ENCODE measurements around the gene UBR4. TPM values are rescaled to one million over a fixed set of nuclear protein-coding genes. Genes with fewer than 3 reads are reported as not detected.

Gene UBR4
- total RNA-seq, 2 experiments from 2014 or later, result 133 TPM

DNA sequence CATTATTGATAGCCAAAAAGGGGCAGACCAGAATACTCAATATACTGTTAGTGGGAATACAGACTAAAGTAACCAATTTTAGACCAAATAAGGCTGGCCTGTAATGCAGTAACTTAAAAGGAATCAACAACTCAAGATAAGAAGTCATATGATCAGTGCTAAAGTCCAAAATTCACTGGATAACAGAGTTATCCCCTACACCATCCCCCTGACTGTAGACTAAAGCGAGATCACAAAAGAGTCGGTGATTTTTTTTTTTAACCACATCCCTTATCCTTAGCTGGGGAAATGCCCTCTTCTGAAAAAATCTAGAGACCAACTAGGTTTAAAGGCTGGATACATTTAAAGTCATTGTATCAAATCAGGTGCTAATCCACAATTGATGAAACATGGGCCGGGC is 7.7 kb downstream of the UBR4 start:
- Mint-ChIP-seq H3K9me3 (no peaks in the 10 kb centered on the region), H3K27ac (peak overlapping the region; percentile 46), H3K36me3 (ENCODE audit: low read depth) (peaks cover 51% of the 10 kb centered on the region), H3K27me3 (no peaks in the 10 kb centered on the region), H3K4me3 (no peak overlapping the region), H3K4me1 (ENCODE audit: low read depth) (peaks cover 49% of the 10 kb centered on the region)
- intact Hi-C loops (cut with micrococcal nuclease), result no loop called here
- peak; percentile 48 for ATAC-seq
- TF ChIP-seq, protein P1, sequence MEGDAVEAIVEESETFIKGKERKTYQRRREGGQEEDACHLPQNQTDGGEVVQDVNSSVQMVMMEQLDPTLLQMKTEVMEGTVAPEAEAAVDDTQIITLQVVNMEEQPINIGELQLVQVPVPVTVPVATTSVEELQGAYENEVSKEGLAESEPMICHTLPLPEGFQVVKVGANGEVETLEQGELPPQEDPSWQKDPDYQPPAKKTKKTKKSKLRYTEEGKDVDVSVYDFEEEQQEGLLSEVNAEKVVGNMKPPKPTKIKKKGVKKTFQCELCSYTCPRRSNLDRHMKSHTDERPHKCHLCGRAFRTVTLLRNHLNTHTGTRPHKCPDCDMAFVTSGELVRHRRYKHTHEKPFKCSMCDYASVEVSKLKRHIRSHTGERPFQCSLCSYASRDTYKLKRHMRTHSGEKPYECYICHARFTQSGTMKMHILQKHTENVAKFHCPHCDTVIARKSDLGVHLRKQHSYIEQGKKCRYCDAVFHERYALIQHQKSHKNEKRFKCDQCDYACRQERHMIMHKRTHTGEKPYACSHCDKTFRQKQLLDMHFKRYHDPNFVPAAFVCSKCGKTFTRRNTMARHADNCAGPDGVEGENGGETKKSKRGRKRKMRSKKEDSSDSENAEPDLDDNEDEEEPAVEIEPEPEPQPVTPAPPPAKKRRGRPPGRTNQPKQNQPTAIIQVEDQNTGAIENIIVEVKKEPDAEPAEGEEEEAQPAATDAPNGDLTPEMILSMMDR (IDR thresholded peaks at IDR 0.05), result no peak
- ChIA-PET CTCF (interaction anchor here (1.7 to 2.3 kb wide), 2 partner anchors 22 to 38 kb away, joined by 6 to 7 read pairs; no protein-coding TSS in a partner anchor), POLR2A (interaction anchor here (0.6 to 1.0 kb wide), 3 partner anchors 8 to 13 kb away, joined by 3 to 4 read pairs (median 3); partner anchors contain the start of gene UBR4)
- no peak for DNase-seq

DNA sequence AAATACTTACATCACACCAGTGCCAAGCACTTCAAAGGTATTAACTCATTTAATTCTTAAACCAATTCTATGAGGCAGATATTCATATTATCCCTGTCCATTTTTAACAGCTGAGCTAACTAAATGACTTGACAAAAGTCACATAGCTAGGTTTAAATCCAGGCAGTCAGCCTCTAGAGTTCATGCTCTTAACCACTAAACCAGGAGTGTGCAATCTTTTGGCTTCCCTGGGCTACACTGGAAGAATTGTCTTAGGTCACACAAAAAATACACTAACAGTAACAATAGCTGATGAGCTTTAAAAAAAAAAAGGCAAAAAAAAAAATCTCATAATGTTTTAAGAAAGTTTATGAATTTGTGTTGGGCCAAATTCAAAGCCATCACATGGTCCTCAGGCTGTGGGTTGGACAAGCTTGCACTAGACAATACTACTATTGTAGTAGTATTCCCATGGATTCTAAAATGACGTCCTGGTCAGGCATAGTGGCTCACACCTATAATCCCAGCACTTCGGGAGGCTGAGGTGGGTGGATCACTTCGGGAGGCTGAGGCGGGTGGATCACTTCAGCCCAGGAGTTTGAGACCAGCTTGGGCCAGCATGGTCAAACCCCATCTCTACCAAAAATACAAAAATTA is 10.0 kb downstream of the UBR4 start:
- TF ChIP-seq, protein P1 (IDR thresholded peaks at IDR 0.05), result no peak
- ChIA-PET POLR2A (interaction anchor here (0.7 to 1.5 kb wide), 2 partner anchors 9 to 10 kb away, joined by 4 to 5 read pairs; no protein-coding TSS in a partner anchor), CTCF (interaction anchor here (0.7 to 1.3 kb wide), 4 partner anchors 19 to 459 kb away, joined by 3 to 5 read pairs (median 4); no protein-coding TSS in a partner anchor)
- Mint-ChIP-seq H3K4me1 (ENCODE audit: low read depth) (peaks cover 29% of the 10 kb centered on the region), H3K27ac (no peak overlapping the region), H3K36me3 (ENCODE audit: low read depth) (peaks cover 57% of the 10 kb centered on the region), H3K9me3 (no peaks in the 10 kb centered on the region), H3K27me3 (no peaks in the 10 kb centered on the region), H3K4me3 (no peak overlapping the region)
- intact Hi-C loops (cut with micrococcal nuclease), result no loop called here
- no peak for DNase-seq
- ATAC-seq, result no peak

- Mint-ChIP-seq H3K4me1 (ENCODE audit: low read depth) (peaks cover 23% of the 10 kb centered on the region), H3K4me3 (no peak overlapping the region), H3K27ac (no peak overlapping the region), H3K36me3 (ENCODE audit: low read depth) (peaks cover 53% of the 10 kb centered on the region), H3K9me3 (no peaks in the 10 kb centered on the region), H3K27me3 (no peaks in the 10 kb centered on the region)
- intact Hi-C loops (cut with micrococcal nuclease), result no loop called here
- TF ChIP-seq, protein P1 (IDR thresholded peaks at IDR 0.05), result no peak
- ChIA-PET POLR2A (interaction anchor here (2.7 kb wide), 1 partner anchor 11 kb away, joined by 13 read pairs; the partner anchor contains the start of gene UBR4), CTCF (interaction anchor here (0.6 to 2.0 kb wide), 5 partner anchors 16 to 454 kb away, joined by 3 to 6 read pairs (median 4); no protein-coding TSS in a partner anchor)
- ATAC-seq (no peak), DNase-seq (no peak)
These were observed 10.6 kb downstream of the UBR4 start for GRCh38 chr1:19199329-19199968.

DNA sequence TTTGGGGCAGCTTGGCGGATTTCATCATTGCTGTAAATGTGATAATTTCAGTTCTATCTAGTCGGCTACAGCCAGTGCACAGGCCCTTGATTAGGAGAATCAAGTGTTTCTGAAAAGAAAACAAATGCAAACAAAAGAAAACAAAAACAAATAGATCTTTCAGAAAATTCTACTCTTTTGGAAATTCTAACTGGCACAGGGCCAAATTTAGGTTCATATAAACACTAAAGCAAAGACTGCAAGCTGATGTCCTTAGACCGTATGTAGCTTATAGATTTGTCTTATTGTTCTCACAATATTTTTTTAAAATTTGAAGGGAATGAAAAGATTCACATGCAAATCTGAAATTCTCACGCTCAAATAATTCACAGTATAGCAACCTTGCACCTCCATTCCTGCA is 11.2 kb downstream of the UBR4 start:
- peaks cover 19% of the 10 kb centered on the region for H3K4me1 Mint-ChIP-seq (ENCODE audit: low read depth)
- ATAC-seq (no peak), DNase-seq (no peak)
- H3K4me3 Mint-ChIP-seq, result no peak overlapping the region
- peaks cover 55% of the 10 kb centered on the region for H3K36me3 Mint-ChIP-seq (ENCODE audit: low read depth)
- H3K27ac Mint-ChIP-seq, result no peak overlapping the region
- CTCF ChIA-PET, result interaction anchor here (0.6 to 2.4 kb wide), 4 partner anchors 16 to 455 kb away, joined by 3 to 9 read pairs (median 5); no protein-coding TSS in a partner anchor
- H3K9me3 Mint-ChIP-seq, result no peaks in the 10 kb centered on the region
- TF ChIP-seq, protein P1 (IDR thresholded peaks at IDR 0.05), result no peak
- H3K27me3 Mint-ChIP-seq, result no peaks in the 10 kb centered on the region
- POLR2A ChIA-PET, result interaction anchor here (1.2 to 2.7 kb wide), 2 partner anchors 9 to 11 kb away, joined by 3 to 13 read pairs; partner anchors contain the start of gene UBR4
- intact Hi-C loops (cut with micrococcal nuclease), result no loop called here
